ENCODE results near the gene MYEOV. TPM values are rescaled to one million over a fixed set of nuclear protein-coding genes. Genes with fewer than 3 reads are reported as not detected.

MYEOV gene
- total RNA-seq, 1 donor from 2014 or later: 0.87 TPM

- no peak for TF ChIP-seq CTCF (IDR thresholded peaks at IDR 0.05)
- no peak for DNase-seq (ENCODE audit: low spot score)
- Mint-ChIP-seq H3K27me3 (ENCODE audit: low read depth) (no peaks in the 10 kb centered on the region), H3K4me3 (ENCODE audit: unreplicated experiment) (no peak overlapping the region), H3K4me1 (ENCODE audit: low read depth) (peaks cover 76% of the 10 kb centered on the region), H3K27ac (ENCODE audit: unreplicated experiment) (peak overlapping the region; percentile 91), H3K36me3 (ENCODE audit: low read depth) (no peaks in the 10 kb centered on the region), H3K9me3 (ENCODE audit: low read depth) (peaks cover 2% of the 10 kb centered on the region)
These were observed 5.1 kb downstream of the MYEOV start for GRCh38 chr11:69299023-69299461.

- no peak for TF ChIP-seq CTCF (IDR thresholded peaks at IDR 0.05)
- Mint-ChIP-seq H3K27ac (ENCODE audit: unreplicated experiment) (no peak overlapping the region), H3K9me3 (ENCODE audit: low read depth) (peaks cover 2% of the 10 kb centered on the region), H3K36me3 (ENCODE audit: low read depth) (no peaks in the 10 kb centered on the region), H3K27me3 (ENCODE audit: low read depth) (no peaks in the 10 kb centered on the region), H3K4me3 (ENCODE audit: unreplicated experiment) (no peak overlapping the region), H3K4me1 (ENCODE audit: low read depth) (peaks cover 76% of the 10 kb centered on the region)
- peak; percentile 72 for DNase-seq (ENCODE audit: low spot score)
These were observed 5.6 kb downstream of the MYEOV start for GRCh38 chr11:69299572-69299971.

- H3K27ac Mint-ChIP-seq (ENCODE audit: unreplicated experiment): peak overlapping the region; percentile 80
- DNase-seq (ENCODE audit: low spot score): peak; percentile 58
- no peak overlapping the region for H3K4me3 Mint-ChIP-seq (ENCODE audit: unreplicated experiment)
- peaks cover 2% of the 10 kb centered on the region for H3K9me3 Mint-ChIP-seq (ENCODE audit: low read depth)
- no peaks in the 10 kb centered on the region for H3K36me3 Mint-ChIP-seq (ENCODE audit: low read depth)
- no peak for TF ChIP-seq CTCF (IDR thresholded peaks at IDR 0.05)
- H3K4me1 Mint-ChIP-seq (ENCODE audit: low read depth): peaks cover 73% of the 10 kb centered on the region
- H3K27me3 Mint-ChIP-seq (ENCODE audit: low read depth): no peaks in the 10 kb centered on the region
These were observed 6.4 kb downstream of the MYEOV start for GRCh38 chr11:69300120-69301060.

- DNase-seq (ENCODE audit: low spot score): peak; percentile 43
- no peak for TF ChIP-seq CTCF (IDR thresholded peaks at IDR 0.05)
- H3K27ac Mint-ChIP-seq (ENCODE audit: unreplicated experiment): peak overlapping the region; percentile 77
- no peaks in the 10 kb centered on the region for H3K27me3 Mint-ChIP-seq (ENCODE audit: low read depth)
- no peak overlapping the region for H3K4me3 Mint-ChIP-seq (ENCODE audit: unreplicated experiment)
- no peaks in the 10 kb centered on the region for H3K36me3 Mint-ChIP-seq (ENCODE audit: low read depth)
- peaks cover 2% of the 10 kb centered on the region for H3K9me3 Mint-ChIP-seq (ENCODE audit: low read depth)
- peaks cover 74% of the 10 kb centered on the region for H3K4me1 Mint-ChIP-seq (ENCODE audit: low read depth)
These were observed 7.1 kb downstream of the MYEOV start for GRCh38 chr11:69301081-69301454.

- TF ChIP-seq CTCF (IDR thresholded peaks at IDR 0.05): no peak
- no peaks in the 10 kb centered on the region for H3K36me3 Mint-ChIP-seq (ENCODE audit: low read depth)
- peaks cover 70% of the 10 kb centered on the region for H3K4me1 Mint-ChIP-seq (ENCODE audit: low read depth)
- H3K4me3 Mint-ChIP-seq (ENCODE audit: unreplicated experiment): no peak overlapping the region
- H3K27ac Mint-ChIP-seq (ENCODE audit: unreplicated experiment): peak overlapping the region; percentile 77
- peaks cover 2% of the 10 kb centered on the region for H3K9me3 Mint-ChIP-seq (ENCODE audit: low read depth)
- peak; percentile 88 for DNase-seq (ENCODE audit: low spot score)
- H3K27me3 Mint-ChIP-seq (ENCODE audit: low read depth): peaks cover 2% of the 10 kb centered on the region
These were observed 7.8 kb downstream of the MYEOV start for GRCh38 chr11:69301455-69302401.
